HG02763 (cell line): ENCODE data around the gene MAP4.
"Not testable (repeated sequence)": the region's sequence is repeated elsewhere in the genome, so short reads cannot be mapped to it uniquely, and the experiment has no call there.

ENCODE experiments used
- ATAC-seq: cut with Tn5 transposase; IDR thresholded peaks from one replicate; pipeline ENCODE4 v1.9.1; 2021; ENCODE audit warnings: mild to moderate bottlenecking, moderate library complexity; ENCODE audit not compliant: unreplicated experiment

The MAP4 gene

DNA sequence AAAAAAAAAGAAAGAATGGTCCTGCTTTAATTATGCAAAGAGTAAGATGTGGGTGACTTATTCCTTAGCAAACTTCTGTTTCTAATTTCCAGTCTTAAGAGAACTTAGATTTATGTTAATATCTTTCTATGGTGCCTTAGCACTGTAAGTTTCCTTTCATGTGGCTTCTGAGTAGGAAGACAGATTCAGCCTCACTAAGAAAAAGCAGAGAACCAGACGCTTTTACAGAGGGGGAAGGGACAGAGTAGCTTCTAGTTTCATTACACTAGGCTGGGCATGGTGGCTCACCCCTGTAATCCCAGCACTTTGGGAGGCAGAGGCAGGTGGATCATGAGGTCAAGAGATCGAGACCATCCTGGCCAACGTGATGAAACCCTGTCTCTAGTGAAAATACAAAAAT, 118.3 kb downstream of the MAP4 start:
- no peak for ATAC-seq

DNA sequence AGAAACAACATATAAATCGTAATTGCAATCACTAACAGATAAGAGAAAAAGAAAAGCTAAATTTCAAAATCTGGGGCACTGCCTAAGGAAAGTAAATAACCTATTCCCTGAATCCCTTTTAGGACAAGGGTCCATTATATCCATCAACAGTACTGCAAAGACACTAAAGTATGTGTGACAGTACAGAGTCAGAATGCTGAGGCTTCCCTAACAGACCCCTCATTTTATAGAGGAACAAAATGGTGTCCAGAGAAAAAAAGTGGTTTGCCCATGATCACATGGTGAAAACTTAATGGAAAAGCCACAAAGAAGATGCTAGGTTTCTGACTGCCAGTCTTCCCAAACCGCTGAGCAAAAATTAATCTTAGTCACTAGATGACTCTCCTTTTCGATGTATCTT, 119.5 kb downstream of the MAP4 start:
- no peak for ATAC-seq

DNA sequence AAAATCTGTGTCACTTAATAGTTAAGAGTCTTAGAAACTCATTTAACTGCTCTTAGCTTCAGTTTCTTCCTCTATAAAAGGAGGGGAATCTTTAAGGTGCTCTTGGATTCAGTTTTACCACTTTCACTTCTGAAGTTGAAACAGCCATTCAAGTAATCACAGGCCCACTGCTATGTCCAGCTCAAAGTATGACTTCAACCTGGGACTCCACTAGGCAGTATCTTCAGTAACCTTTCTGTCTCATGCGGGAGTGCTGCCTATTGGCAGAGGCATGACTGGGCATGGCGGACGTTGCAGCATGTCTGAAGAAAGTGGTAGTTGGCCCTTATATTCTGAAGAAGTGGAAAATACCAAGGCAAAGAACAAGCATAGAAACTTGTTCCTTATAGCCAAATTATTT, 121.0 kb downstream of the MAP4 start:
- no peak for ATAC-seq

GRCh38 chr3:47892286-47893040, 123.8 kb downstream of the MAP4 start:
- ATAC-seq: no peak

GRCh38 chr3:47891613-47892005, 124.6 kb downstream of the MAP4 start:
- ATAC-seq: no peak

DNA sequence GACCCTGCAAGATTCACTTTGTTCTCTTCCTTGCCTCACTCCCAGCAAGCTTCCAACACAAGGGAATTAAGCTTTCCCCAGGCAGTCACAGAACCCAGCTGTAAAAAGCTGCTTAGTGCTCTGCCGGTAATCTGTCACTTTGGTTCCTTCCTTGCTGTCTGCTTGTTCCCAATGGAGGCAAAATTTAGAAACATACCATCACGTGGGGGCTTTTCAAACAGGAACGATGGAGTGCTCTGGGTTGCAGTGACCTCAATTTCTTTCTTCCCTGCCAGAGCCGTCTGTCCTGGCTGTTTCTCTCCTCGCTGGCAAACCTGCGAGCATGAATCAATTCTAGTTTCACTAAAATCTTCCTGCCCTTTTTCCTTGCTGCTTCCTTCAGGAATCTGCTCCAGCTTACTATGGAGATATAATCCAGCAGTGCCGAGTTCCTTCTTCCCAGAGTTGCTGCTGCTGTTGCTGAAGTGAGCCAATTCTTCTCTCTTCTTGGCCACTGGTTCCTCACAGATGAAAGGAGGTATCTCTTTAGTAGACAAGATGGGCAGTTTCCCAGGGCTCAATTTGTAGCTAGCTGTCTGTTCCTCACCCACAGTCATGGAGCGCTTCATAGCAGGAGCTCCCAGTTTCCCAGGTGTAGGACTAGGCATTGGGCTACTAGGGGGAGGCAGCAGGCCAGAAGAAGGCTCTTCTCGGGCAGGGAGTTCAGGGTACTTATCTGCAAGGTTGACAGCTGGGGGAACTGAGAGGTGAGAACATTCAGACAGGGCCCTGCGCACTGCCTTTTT, 125.2 kb downstream of the MAP4 start:
- no peak for ATAC-seq

- no peak for ATAC-seq
These were observed 125.9 kb downstream of the MAP4 start for GRCh38 chr3:47890126-47890827.

- no peak for ATAC-seq
These were observed 127.0 kb downstream of the MAP4 start for GRCh38 chr3:47888986-47889757.

GRCh38 chr3:47887991-47888390, 128.2 kb downstream of the MAP4 start:
- not testable (repeated sequence) for ATAC-seq

GRCh38 chr3:47885168-47885567, 131.0 kb downstream of the MAP4 start:
- ATAC-seq: no peak

- no peak for ATAC-seq
These were observed 131.6 kb downstream of the MAP4 start for GRCh38 chr3:47884603-47885002.

DNA sequence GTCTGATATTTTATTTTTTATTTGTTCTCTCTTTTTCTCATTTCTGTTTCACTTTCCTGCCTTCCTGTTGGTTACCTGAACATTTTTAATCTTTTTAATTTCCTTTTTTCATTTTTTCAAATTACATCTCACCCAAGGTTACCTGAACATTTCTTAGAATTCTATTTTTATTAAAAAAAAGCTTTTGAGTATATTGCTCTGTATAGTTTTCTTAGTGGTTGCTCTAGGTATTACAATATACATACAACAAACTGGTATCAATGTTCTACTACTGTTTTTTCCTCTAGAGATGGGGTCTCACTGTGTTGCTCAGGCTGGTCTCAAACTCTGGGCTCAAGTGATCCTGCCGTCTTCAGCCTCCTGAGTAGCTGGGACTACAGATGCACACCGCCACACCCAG, 133.9 kb downstream of the MAP4 start:
- no peak for ATAC-seq

DNA sequence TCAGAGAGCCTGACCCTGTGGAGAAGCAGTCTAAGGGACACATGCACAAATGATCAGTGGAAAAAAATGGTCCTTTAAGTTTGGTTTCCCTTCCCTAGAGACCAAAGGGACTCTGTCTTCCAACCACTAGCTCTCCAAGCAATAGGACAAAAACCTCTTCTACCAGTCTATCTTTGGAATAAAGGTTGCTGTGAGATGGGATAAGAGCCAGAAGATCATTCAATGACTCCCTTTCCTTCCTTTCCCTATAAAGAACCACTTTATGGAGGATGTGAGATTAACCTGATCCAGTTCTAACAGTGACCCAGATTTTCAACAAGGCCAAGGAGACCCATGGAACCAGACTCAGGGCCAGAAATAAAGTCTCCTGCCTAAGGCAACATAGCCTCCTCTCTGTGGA, 138.5 kb downstream of the MAP4 start:
- no peak for ATAC-seq

GRCh38 chr3:47877290-47877689, 138.9 kb downstream of the MAP4 start:
- no peak for ATAC-seq

GRCh38 chr3:47874913-47875312, 141.3 kb downstream of the MAP4 start:
- no peak for ATAC-seq

- ATAC-seq: no peak
These were observed 141.8 kb downstream of the MAP4 start for GRCh38 chr3:47874438-47874837.

DNA sequence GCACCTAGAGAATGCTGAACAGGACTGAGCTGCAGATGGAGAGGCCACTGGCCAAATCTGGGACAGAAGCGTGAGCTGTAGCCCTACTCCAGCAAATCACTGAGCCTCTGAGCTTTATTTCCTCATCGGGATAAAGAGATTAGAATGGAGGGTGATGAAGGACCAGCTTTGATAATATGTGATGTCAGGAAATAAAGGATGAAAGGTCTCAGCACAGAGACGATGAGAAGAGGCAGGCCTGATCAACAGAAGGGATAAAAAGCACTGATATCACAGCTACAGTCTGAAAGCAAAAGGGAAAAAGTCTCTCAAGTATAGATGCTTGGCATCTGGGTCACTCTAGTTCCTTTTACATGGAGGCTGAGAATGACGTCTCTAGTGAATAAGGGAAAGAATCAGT, 143.3 kb downstream of the MAP4 start:
- no peak for ATAC-seq

GRCh38 chr3:47871389-47871788, 144.8 kb downstream of the MAP4 start:
- no peak for ATAC-seq

- no peak for ATAC-seq
These were observed 145.4 kb downstream of the MAP4 start for GRCh38 chr3:47870702-47871260.

DNA sequence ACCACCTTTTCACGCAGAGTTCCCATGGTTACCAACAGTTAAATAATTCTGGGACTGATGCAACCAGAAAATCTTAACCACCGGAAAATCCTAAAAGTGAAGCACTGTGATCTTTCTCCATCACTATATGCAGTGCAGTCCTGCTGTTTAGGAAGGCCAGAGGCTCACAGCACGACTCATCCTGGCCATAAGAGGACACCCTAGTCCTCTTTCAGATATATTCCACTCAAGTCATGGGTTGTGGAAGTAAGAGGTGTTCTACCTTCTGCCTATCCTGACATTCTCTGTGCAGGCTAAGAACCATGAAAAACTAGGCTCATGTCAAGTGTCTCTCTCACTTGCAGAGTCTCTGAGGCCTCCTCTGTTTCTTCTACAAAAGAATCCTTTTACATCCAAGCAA, 146.1 kb downstream of the MAP4 start:
- no peak for ATAC-seq

GRCh38 chr3:47868306-47868705, 147.9 kb downstream of the MAP4 start:
- no peak for ATAC-seq
